Measurements from ENCODE around the gene MAD1L1.

DNA sequence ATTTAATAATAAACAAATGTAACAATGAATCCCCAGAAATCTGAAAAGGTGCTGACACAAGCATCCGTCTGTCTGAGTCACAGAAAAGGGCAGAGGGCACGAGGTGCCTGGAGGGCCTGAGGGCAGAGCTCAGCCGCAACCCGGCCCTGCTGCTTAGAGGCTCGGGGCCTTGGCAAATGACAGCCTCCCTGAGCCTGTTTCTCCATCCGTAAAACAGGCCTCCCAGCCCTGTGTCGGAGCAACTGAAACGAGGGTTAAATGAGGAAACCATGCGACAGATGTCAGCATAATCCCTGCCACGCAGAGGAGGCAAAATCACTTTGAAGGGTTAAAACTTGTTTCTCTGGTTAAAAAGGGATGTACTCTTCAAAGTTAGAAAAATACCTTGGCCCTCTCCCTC lies 34.2 kb upstream of the MAD1L1 start:
- TF ChIP-seq, protein P1, sequence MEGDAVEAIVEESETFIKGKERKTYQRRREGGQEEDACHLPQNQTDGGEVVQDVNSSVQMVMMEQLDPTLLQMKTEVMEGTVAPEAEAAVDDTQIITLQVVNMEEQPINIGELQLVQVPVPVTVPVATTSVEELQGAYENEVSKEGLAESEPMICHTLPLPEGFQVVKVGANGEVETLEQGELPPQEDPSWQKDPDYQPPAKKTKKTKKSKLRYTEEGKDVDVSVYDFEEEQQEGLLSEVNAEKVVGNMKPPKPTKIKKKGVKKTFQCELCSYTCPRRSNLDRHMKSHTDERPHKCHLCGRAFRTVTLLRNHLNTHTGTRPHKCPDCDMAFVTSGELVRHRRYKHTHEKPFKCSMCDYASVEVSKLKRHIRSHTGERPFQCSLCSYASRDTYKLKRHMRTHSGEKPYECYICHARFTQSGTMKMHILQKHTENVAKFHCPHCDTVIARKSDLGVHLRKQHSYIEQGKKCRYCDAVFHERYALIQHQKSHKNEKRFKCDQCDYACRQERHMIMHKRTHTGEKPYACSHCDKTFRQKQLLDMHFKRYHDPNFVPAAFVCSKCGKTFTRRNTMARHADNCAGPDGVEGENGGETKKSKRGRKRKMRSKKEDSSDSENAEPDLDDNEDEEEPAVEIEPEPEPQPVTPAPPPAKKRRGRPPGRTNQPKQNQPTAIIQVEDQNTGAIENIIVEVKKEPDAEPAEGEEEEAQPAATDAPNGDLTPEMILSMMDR (IDR thresholded peaks at IDR 0.05; ENCODE audit: insufficient read depth, low read depth, low read length), result no peak
- no peak for TF ChIP-seq EZH2 (IDR thresholded peaks at IDR 0.05; ENCODE audit: insufficient read depth, low read length)
